GM19240 (cell line): ENCODE data around the gene VAT1L.
"Not testable (repeated sequence)": the region's sequence is repeated elsewhere in the genome, so short reads cannot be mapped to it uniquely, and the experiment has no call there.

Experiments
- DNase-seq: peaks from one replicate; pipeline ENCODE4 v3.0.0; 2011; ENCODE audit warnings: low spot score; ENCODE audit not compliant: insufficient read length

The VAT1L gene

GRCh38 chr16:77912617-77913016 is 124.3 kb downstream of the VAT1L start:
- DNase-seq = no peak

GRCh38 chr16:77913738-77914253 is 125.4 kb downstream of the VAT1L start:
- DNase-seq = no peak

- DNase-seq = no peak
Measured at GRCh38 chr16:77916111-77916510, 127.7 kb downstream of the VAT1L start.

GRCh38 chr16:77917971-77918370 is 129.6 kb downstream of the VAT1L start:
- no peak for DNase-seq

GRCh38 chr16:77918809-77919707 is 130.7 kb downstream of the VAT1L start:
- DNase-seq = no peak

GRCh38 chr16:77919761-77920415 is 131.5 kb downstream of the VAT1L start:
- no peak for DNase-seq

- DNase-seq = no peak
Measured at GRCh38 chr16:77920984-77921383, 132.6 kb downstream of the VAT1L start.

- no peak for DNase-seq
Measured at GRCh38 chr16:77922228-77922754, 133.9 kb downstream of the VAT1L start.

- DNase-seq = no peak
Measured at GRCh38 chr16:77925531-77925930, 137.2 kb downstream of the VAT1L start.

- DNase-seq = no peak
Measured at GRCh38 chr16:77928096-77928495, 139.7 kb downstream of the VAT1L start.

GRCh38 chr16:77929004-77929403 is 140.6 kb downstream of the VAT1L start:
- DNase-seq = no peak

GRCh38 chr16:77931058-77931457 is 142.7 kb downstream of the VAT1L start:
- DNase-seq = no peak

GRCh38 chr16:77937473-77938149 is 149.2 kb downstream of the VAT1L start:
- no peak for DNase-seq

- DNase-seq = no peak
Measured at GRCh38 chr16:77938913-77939312, 150.5 kb downstream of the VAT1L start.

GRCh38 chr16:77939968-77940367 is 151.6 kb downstream of the VAT1L start:
- DNase-seq = no peak

GRCh38 chr16:77943801-77944200 is 155.4 kb downstream of the VAT1L start:
- no peak for DNase-seq

- DNase-seq = no peak
Measured at GRCh38 chr16:77944631-77945030, 156.3 kb downstream of the VAT1L start.

GRCh38 chr16:77945126-77945525 is 156.8 kb downstream of the VAT1L start:
- DNase-seq = no peak

- DNase-seq = no peak
Measured at GRCh38 chr16:77946823-77947222, 158.5 kb downstream of the VAT1L start.

- not testable (repeated sequence) for DNase-seq
Measured at GRCh38 chr16:77947590-77947989, 159.2 kb downstream of the VAT1L start.

GRCh38 chr16:77948835-77949234 is 160.5 kb downstream of the VAT1L start:
- no peak for DNase-seq

GRCh38 chr16:77949445-77949844 is 161.1 kb downstream of the VAT1L start:
- no peak for DNase-seq
